ENCODE results near the gene GP1BA. TPM values are rescaled to one million over a fixed set of nuclear protein-coding genes. Genes with fewer than 3 reads are reported as not detected.
A peak's percentile ranks its signal among the peaks of the same experiment; 100 is the strongest.

GP1BA gene
- total and polyA plus RNA-seq, 2 donors (not counting 1 experiment from before 2014, with no cell fraction given): 0.06 TPM; not detected in 1

- H3K9me3 ChIP-seq (ENCODE audit: control extremely low read depth in 1 of 3, control insufficient read depth in 2 of 3, insufficient read depth in 1 of 3, low read length in 2 of 3): peaks cover 0 to 25% (median 0%) of the 10 kb centered on the region in 3 donors
- CTCF ChIA-PET: interaction anchor here (0.7 to 1.8 kb wide), 5 partner anchors 9 to 72 kb away, joined by 3 to 7 read pairs (median 4); no protein-coding TSS in a partner anchor
- no peaks in the 10 kb centered on the region for H4K20me1 ChIP-seq (ENCODE audit: control insufficient read depth, insufficient read depth, low read length, poor library complexity, severe bottlenecking)
- peaks cover 0 to 24% (median 10%) of the 10 kb centered on the region in 4 experiments for H3K27me3 ChIP-seq (replicated peaks in 1 of 4; ENCODE audit: control extremely low read depth in 1 of 4, control insufficient read depth in 3 of 4, insufficient read depth in 4 of 4, low read length in 3 of 4)
- H3K4me1 ChIP-seq (ENCODE audit: control insufficient read depth in 2 of 2, insufficient read depth in 2 of 2, low read length in 2 of 2): peaks cover 45 to 53% of the 10 kb centered on the region in 2 donors
- peaks cover 0 to 31% of the 10 kb centered on the region in 2 experiments for H3K36me3 ChIP-seq (replicated peaks in 1 of 2; ENCODE audit: control extremely low read depth in 1 of 2, control insufficient read depth in 1 of 2, extremely low read depth in 1 of 2, insufficient read depth in 2 of 2, low read length in 1 of 2)
- DNase-seq (no peak), ATAC-seq (ENCODE audit: low read depth) (no peak)
- Mint-ChIP-seq H3K4me1 (peaks cover 48% of the 10 kb centered on the region), H3K27ac (no peak overlapping the region), H3K4me3 (peak overlapping the region; percentile 93), H3K27me3 (peaks cover 4% of the 10 kb centered on the region), H3K9me3 (ENCODE audit: insufficient read depth) (no peaks in the 10 kb centered on the region)
- no peak overlapping the region for H3K27ac ChIP-seq (ENCODE audit: low read length in 2 of 2)
- H3K79me2 ChIP-seq (ENCODE audit: control insufficient read depth, insufficient read depth, low read length): no peaks in the 10 kb centered on the region
- peak overlapping the region; percentile 98 for H3K4me2 ChIP-seq (replicated peaks; ENCODE audit: low read depth, low read length, poor library complexity, severe bottlenecking)
- POLR2A ChIA-PET: interaction anchor here (0.9 to 2.1 kb wide), 4 partner anchors 10 to 166 kb away, joined by 3 to 9 read pairs (median 4); partner anchors contain the start of genes RNF167, SLC25A11 and SPAG7
- H3K9ac ChIP-seq (ENCODE audit: low read length): peak overlapping the region; percentile 68
- TF ChIP-seq EZH2 (IDR thresholded peaks at IDR 0.05; ENCODE audit: borderline replicate concordance, insufficient read depth, low read depth, low read length, poor library complexity, severe bottlenecking): no peak
- TF ChIP-seq CTCF (IDR thresholded peaks at IDR 0.05): no peak
- intact Hi-C loops (cut with micrococcal nuclease): loop anchor here (1.0 kb wide), 2 partner anchors 68 to 179 kb away; partner anchors contain the start of genes SPAG7 and ZFP3
- WGBS (ENCODE audit: insufficient coverage): 23% methylated on average over 34 of the region's 34 CpGs
- peak overlapping the region; percentile 69 for H2AFZ ChIP-seq (ENCODE audit: insufficient read depth, low read depth, low read length, poor library complexity, severe bottlenecking)
- peak overlapping the region in 4 of 5 experiments; percentile 50 to 73 (median 66) for H3K4me3 ChIP-seq (ENCODE audit: control extremely low read depth in 1 of 5, extremely low read depth in 1 of 5, insufficient read depth in 1 of 5, low read depth in 2 of 5, low read length in 4 of 5)
Observed at GRCh38 chr17:4898927-4899326, 33.1 kb upstream of the GP1BA start.

All from B cell (primary cell).